ENCODE data around the gene SMCO3. TPM values are rescaled to one million over a fixed set of nuclear protein-coding genes. Genes with fewer than 3 reads are reported as not detected.

Gene SMCO3
- total and polyA plus RNA-seq, 10 of the 15 experiments (the other 5 are each of a cell fraction or from before 2014, with no cell fraction given), result 0.05 to 0.35 (median 0.10) TPM; not detected in 6

- TF ChIP-seq YBX1 (IDR thresholded peaks at IDR 0.05), result no peak
These were observed 44.0 kb downstream of the SMCO3 start (continued) for GRCh38 chr12:14769969-14770495.

GRCh38 chr12:14769466-14769968 is 44.5 kb downstream of the SMCO3 start:
- intact Hi-C loops (cut with micrococcal nuclease; ENCODE audit: unreplicated experiment), result loop anchor here (5.0 kb wide), 1 partner anchor 147 kb away; no protein-coding TSS in a partner anchor
- H3K9ac ChIP-seq (ENCODE audit: control insufficient read depth, insufficient read depth, low read length), result peak overlapping the region; percentile 99
- peak; percentile 13 for TF ChIP-seq E2F8 (IDR thresholded peaks at IDR 0.05; ENCODE audit: low read depth, partially characterized antibody)
- peak in 2 of 3 experiments; percentile 39 to 40; a peak in 3 of 6 replicates for TF ChIP-seq CTCF (IDR thresholded peaks at IDR 0.05 in 2 of 3, conservative IDR thresholded peaks at IDR 0.05 in 1 of 3; ENCODE audit: control insufficient read depth in 2 of 3, extremely low read depth in 1 of 3, insufficient read depth in 1 of 3, low read depth in 3 of 3, low read length in 3 of 3)
- 0 out of 2 replicates have a peak, but pooled peaks have one; percentile 12 for TF ChIP-seq BMI1 (IDR thresholded peaks at IDR 0.05; ENCODE audit: borderline replicate concordance)
- peak; percentile 62; the same call in 1 of the 2 replicates for TF ChIP-seq MLLT1 (IDR thresholded peaks at IDR 0.05)
- TF ChIP-seq E4F1 (IDR thresholded peaks at IDR 0.05; ENCODE audit: borderline replicate concordance, partially characterized antibody), result no peak
- no peak; the same call in 1 of the 2 replicates for TF ChIP-seq POLR2AphosphoS5 (IDR thresholded peaks at IDR 0.05; ENCODE audit: low read length)
- TF ChIP-seq ZNF24 (IDR thresholded peaks at IDR 0.05), result no peak
- no peak for TF ChIP-seq HDAC2 (IDR thresholded peaks at IDR 0.05)
- TF ChIP-seq ATF3 (IDR thresholded peaks at IDR 0.05; ENCODE audit: borderline replicate concordance, extremely low read depth, low read depth, low read length), result no peak

More at GRCh38 chr12:14769466-14769968, 44.5 kb downstream of the SMCO3 start:
- CTCF ChIA-PET, result interaction anchor here (0.7 to 3.6 kb wide), 12 partner anchors 12 to 531 kb away, joined by 3 to 38 read pairs (median 6); partner anchors contain the start of genes C12orf60 and WBP11
- H3K4me2 ChIP-seq (ENCODE audit: control insufficient read depth, insufficient read depth), result peak overlapping the region; percentile 73
- peaks cover 0 to 9% of the 10 kb centered on the region in 2 experiments; a peak in 2 of 4 replicates for H3K36me3 ChIP-seq (ENCODE audit: control insufficient read depth in 2 of 2, insufficient read depth in 2 of 2, low read length in 1 of 2)
- peak overlapping the region; percentile 15 for H2AFZ ChIP-seq (ENCODE audit: control insufficient read depth, low read depth, low read length)
- RAD21 ChIA-PET (ENCODE audit: unreplicated experiment), result interaction anchor here (0.5 to 9.5 kb wide), 12 partner anchors 11 to 759 kb away, joined by 3 to 89 read pairs (median 4); partner anchors contain the start of genes ARHGDIB, C12orf60 and WBP11
- ATAC-seq (peak; percentile 11), DNase-seq (ENCODE audit: low read depth, low spot score) (no peak), FAIRE-seq (no peak)
- H3K79me2 ChIP-seq (ENCODE audit: control insufficient read depth, insufficient read depth, low read length), result peaks cover 58% of the 10 kb centered on the region
- H3K4me3 ChIP-seq, result peak overlapping the region; percentile 83
- POLR2A ChIA-PET, result interaction anchor here (0.6 to 3.3 kb wide), 7 partner anchors 34 to 404 kb away, joined by 3 to 41 read pairs (median 4); partner anchors contain the start of genes C12orf60 and WBP11
- H4K20me1 ChIP-seq (ENCODE audit: control insufficient read depth, insufficient read depth), result no peaks in the 10 kb centered on the region
- BruUV-seq (replicated peaks), result TSS peak; percentile 79
- WGBS (ENCODE audit: insufficient coverage, insufficient replicate concordance, low lambda C conversion rate, missing lambda C conversion rate), result 1% methylated on average over 26 of the region's 26 CpGs
- in situ Hi-C loops (cut with MboI), result loop anchor here (25.0 kb wide), 1 partner anchor 1868 kb away; no protein-coding TSS in a partner anchor
- no peaks in the 10 kb centered on the region; the same call in 1 of the 2 replicates for H3K4me1 ChIP-seq (ENCODE audit: control insufficient read depth, insufficient read depth, low read length)
- no peaks in the 10 kb centered on the region for H3K27me3 ChIP-seq (replicated peaks in 1 of 2; ENCODE audit: control insufficient read depth in 2 of 2, insufficient read depth in 2 of 2, low read length in 1 of 2)
- H3K9me3 ChIP-seq (replicated peaks; ENCODE audit: control insufficient read depth, insufficient read depth, low read length), result peaks cover 16% of the 10 kb centered on the region; the same call in 2 of the 3 replicates
- SMC1A ChIA-PET (ENCODE audit: uncharacterized antibody, unreplicated experiment), result interaction anchor here (0.6 to 3.6 kb wide), 15 partner anchors 10 to 806 kb away, joined by 3 to 52 read pairs (median 3); partner anchors contain the start of genes ATF7IP, C12orf60 and WBP11
- peak overlapping the region; percentile 99 for H3K27ac ChIP-seq (ENCODE audit: control insufficient read depth, insufficient read depth)
